ENCODE measurements around the gene STK39.
"Not testable (repeated sequence)": the region's sequence is repeated elsewhere in the genome, so short reads cannot be mapped to it uniquely, and the experiment has no call there.

STK39 gene

GRCh38 chr2:168278424-168278888 is 31.1 kb upstream of the STK39 start:
- peak; percentile 95 for DNase-seq (ENCODE audit: low read depth)
- no peak overlapping the region for H3K4me3 ChIP-seq (ENCODE audit: low read length)

GRCh38 chr2:168277276-168277675 is 29.9 kb upstream of the STK39 start:
- DNase-seq (ENCODE audit: low read depth): no peak
- H3K4me3 ChIP-seq (ENCODE audit: low read length): no peak overlapping the region
- TF ChIP-seq CTCF (conservative IDR thresholded peaks at IDR 0.05; ENCODE audit: low read depth, low read length): no peak

More at GRCh38 chr2:168278424-168278888, 31.1 kb upstream of the STK39 start:
- no peak for TF ChIP-seq CTCF (conservative IDR thresholded peaks at IDR 0.05; ENCODE audit: low read depth, low read length)

GRCh38 chr2:168272225-168272624 is 24.8 kb upstream of the STK39 start:
- TF ChIP-seq CTCF (conservative IDR thresholded peaks at IDR 0.05; ENCODE audit: low read depth, low read length): no peak
- H3K4me3 ChIP-seq (ENCODE audit: low read length): no peak overlapping the region
- no peak for DNase-seq (ENCODE audit: low read depth)

- H3K4me3 ChIP-seq (ENCODE audit: low read length): not testable (repeated sequence)
Measured at GRCh38 chr2:168262926-168263325, 15.5 kb upstream of the STK39 start.

GRCh38 chr2:168256448-168256847 is 9.1 kb upstream of the STK39 start:
- DNase-seq (ENCODE audit: low read depth): no peak
- no peak overlapping the region for H3K4me3 ChIP-seq (ENCODE audit: low read length)
- no peak for TF ChIP-seq CTCF (conservative IDR thresholded peaks at IDR 0.05; ENCODE audit: low read depth, low read length)

More at GRCh38 chr2:168262926-168263325, 15.5 kb upstream of the STK39 start:
- DNase-seq (ENCODE audit: low read depth): not testable (repeated sequence)

- TF ChIP-seq CTCF (conservative IDR thresholded peaks at IDR 0.05; ENCODE audit: low read depth, low read length): no peak
- no peak overlapping the region for H3K4me3 ChIP-seq (ENCODE audit: low read length)
Measured at GRCh38 chr2:168255866-168256265, 8.5 kb upstream of the STK39 start.

GRCh38 chr2:168255103-168255502 is 7.7 kb upstream of the STK39 start:
- DNase-seq (ENCODE audit: low read depth): no peak
- no peak overlapping the region for H3K4me3 ChIP-seq (ENCODE audit: low read length)
- no peak for TF ChIP-seq CTCF (conservative IDR thresholded peaks at IDR 0.05; ENCODE audit: low read depth, low read length)

More at GRCh38 chr2:168255866-168256265, 8.5 kb upstream of the STK39 start:
- no peak for DNase-seq (ENCODE audit: low read depth)

Measured in retinal pigment epithelial cell (primary cell).